ENCODE measurements around the gene THEM4.

DNA sequence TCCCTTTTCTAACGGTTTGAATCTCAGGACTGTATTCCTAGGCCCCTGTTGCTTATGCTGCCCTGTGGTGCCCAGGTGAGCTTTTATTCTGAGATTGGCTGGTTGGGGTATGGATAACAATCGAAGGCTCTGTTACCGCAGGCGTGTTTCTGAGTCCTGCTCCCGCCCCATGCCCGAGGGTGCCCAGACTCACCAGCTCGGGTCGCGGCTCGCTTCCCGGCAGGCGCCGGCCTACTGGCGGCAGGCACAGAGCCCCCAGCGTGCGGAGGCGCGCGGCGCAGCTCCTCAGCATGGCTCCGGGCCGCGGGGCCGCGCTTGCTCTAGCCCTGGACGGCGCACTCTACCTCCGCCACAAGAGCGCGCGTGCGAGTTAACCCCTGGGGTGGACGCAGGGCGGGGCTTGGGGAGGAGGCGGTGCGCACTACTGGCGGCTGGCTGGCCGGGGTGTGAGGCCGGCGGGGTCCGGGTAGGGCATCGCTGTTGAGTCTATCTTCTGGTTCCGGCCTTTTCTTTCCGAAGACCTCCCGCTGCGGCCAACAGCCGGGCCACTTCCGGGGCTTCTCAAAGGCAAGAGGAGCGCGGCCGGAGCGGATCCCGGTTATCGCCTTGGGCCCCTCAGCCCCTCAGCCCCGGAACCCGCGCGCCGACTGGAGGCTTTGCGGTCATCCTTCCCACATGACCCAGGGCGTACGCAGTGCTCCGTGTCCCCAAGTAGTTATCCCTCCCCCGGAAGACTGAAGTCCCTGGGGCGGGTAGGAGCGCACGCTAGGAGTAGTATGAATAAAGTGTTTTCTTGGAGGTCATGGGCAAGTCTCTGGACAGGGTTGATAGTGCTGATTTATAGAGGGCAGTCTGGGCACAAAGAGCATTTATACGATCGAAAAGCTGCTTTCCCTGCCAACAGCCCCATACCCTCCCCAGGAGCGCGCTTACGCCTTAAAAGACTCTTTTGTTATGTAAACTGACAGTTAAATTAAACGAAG is at the start of gene THEM4:
- no peak for TF ChIP-seq SMAD3 (CRISPR knock-in tag; IDR thresholded peaks at IDR 0.05; ENCODE audit: borderline replicate concordance)
- no peak for TF ChIP-seq FOXP4 (CRISPR knock-in tag; IDR thresholded peaks at IDR 0.05)
- TF ChIP-seq CTCF (IDR thresholded peaks at IDR 0.05), result no peak
- no peak for TF ChIP-seq CDX4 (CRISPR knock-in tag; IDR thresholded peaks at IDR 0.05; ENCODE audit: borderline replicate concordance)
- TF ChIP-seq, protein P1, sequence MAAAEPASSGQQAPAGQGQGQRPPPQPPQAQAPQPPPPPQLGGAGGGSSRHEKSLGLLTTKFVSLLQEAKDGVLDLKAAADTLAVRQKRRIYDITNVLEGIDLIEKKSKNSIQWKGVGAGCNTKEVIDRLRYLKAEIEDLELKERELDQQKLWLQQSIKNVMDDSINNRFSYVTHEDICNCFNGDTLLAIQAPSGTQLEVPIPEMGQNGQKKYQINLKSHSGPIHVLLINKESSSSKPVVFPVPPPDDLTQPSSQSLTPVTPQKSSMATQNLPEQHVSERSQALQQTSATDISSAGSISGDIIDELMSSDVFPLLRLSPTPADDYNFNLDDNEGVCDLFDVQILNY (CRISPR knock-in tag; IDR thresholded peaks at IDR 0.05), result peak; percentile 78; the same call in 1 of the 2 replicates
- TF ChIP-seq TEAD1 (CRISPR knock-in tag; IDR thresholded peaks at IDR 0.05), result no peak
- no peak for TF ChIP-seq ATF1 (CRISPR knock-in tag; IDR thresholded peaks at IDR 0.05)
- TF ChIP-seq, protein P2, sequence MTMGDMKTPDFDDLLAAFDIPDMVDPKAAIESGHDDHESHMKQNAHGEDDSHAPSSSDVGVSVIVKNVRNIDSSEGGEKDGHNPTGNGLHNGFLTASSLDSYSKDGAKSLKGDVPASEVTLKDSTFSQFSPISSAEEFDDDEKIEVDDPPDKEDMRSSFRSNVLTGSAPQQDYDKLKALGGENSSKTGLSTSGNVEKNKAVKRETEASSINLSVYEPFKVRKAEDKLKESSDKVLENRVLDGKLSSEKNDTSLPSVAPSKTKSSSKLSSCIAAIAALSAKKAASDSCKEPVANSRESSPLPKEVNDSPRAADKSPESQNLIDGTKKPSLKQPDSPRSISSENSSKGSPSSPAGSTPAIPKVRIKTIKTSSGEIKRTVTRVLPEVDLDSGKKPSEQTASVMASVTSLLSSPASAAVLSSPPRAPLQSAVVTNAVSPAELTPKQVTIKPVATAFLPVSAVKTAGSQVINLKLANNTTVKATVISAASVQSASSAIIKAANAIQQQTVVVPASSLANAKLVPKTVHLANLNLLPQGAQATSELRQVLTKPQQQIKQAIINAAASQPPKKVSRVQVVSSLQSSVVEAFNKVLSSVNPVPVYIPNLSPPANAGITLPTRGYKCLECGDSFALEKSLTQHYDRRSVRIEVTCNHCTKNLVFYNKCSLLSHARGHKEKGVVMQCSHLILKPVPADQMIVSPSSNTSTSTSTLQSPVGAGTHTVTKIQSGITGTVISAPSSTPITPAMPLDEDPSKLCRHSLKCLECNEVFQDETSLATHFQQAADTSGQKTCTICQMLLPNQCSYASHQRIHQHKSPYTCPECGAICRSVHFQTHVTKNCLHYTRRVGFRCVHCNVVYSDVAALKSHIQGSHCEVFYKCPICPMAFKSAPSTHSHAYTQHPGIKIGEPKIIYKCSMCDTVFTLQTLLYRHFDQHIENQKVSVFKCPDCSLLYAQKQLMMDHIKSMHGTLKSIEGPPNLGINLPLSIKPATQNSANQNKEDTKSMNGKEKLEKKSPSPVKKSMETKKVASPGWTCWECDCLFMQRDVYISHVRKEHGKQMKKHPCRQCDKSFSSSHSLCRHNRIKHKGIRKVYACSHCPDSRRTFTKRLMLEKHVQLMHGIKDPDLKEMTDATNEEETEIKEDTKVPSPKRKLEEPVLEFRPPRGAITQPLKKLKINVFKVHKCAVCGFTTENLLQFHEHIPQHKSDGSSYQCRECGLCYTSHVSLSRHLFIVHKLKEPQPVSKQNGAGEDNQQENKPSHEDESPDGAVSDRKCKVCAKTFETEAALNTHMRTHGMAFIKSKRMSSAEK (CRISPR knock-in tag; IDR thresholded peaks at IDR 0.05; ENCODE audit: borderline replicate concordance), result no peak
- TF ChIP-seq OVOL2 (CRISPR knock-in tag; IDR thresholded peaks at IDR 0.05; ENCODE audit: borderline replicate concordance), result no peak

Data from WTC11 (cell line).